Epithelial cell of proximal tubule (primary cell): ENCODE measurements around the gene PLD1. TPM values are rescaled to one million over a fixed set of nuclear protein-coding genes. Genes with fewer than 3 reads are reported as not detected.
"Not testable (repeated sequence)": the region's sequence is repeated elsewhere in the genome, so short reads cannot be mapped to it uniquely, and the experiment has no call there.

Source experiments
- DNase-seq: peaks from one replicate; pipeline ENCODE4 v3.0.0-alpha.2; 2011; ENCODE audit warnings: low read depth
- H3K4me3 ChIP-seq: 2 replicates; pipeline ENCODE4 v1.5.1; 2011; ENCODE audit warnings: low read depth, mild to moderate bottlenecking, low read length
- CTCF ChIP-seq: conservative IDR thresholded peaks from 2 replicates; pipeline ENCODE4 v1.5.1; 2012; ENCODE audit warnings: low read depth, mild to moderate bottlenecking, low read length
- total RNA-seq: library from RNA; depleted of rRNA; stranded (reverse); fragments of >200 nt; gene quantifications from 2 replicates; pipeline ENCODE4 v1.2.3, GENCODE V29; 2015

The PLD1 gene
- total RNA-seq, 1 donor from 2014 or later = 5.1 TPM

GRCh38 chr3:171640520-171641412, 169.5 kb downstream of the PLD1 start:
- no peak for DNase-seq
- no peak overlapping the region for H3K4me3 ChIP-seq
- TF ChIP-seq CTCF = peak; percentile 43

- no peak overlapping the region for H3K4me3 ChIP-seq
- DNase-seq = no peak
- no peak for TF ChIP-seq CTCF
Measured at GRCh38 chr3:171636666-171637065, 173.6 kb downstream of the PLD1 start.

- no peak for DNase-seq
- H3K4me3 ChIP-seq = no peak overlapping the region
- no peak for TF ChIP-seq CTCF
Measured at GRCh38 chr3:171632766-171633165, 177.5 kb downstream of the PLD1 start.

- not testable (repeated sequence) for H3K4me3 ChIP-seq, DNase-seq
Measured at GRCh38 chr3:171626799-171627198, 183.5 kb downstream of the PLD1 start.

- H3K4me3 ChIP-seq = no peak overlapping the region
- no peak for DNase-seq
- no peak for TF ChIP-seq CTCF
Measured at GRCh38 chr3:171622126-171622525, 188.2 kb downstream of the PLD1 start.

GRCh38 chr3:171620825-171621434, 189.4 kb downstream of the PLD1 start:
- no peak overlapping the region for H3K4me3 ChIP-seq
- DNase-seq = no peak
- no peak for TF ChIP-seq CTCF

- TF ChIP-seq CTCF = no peak
- H3K4me3 ChIP-seq = no peak overlapping the region
- DNase-seq = no peak
Measured at GRCh38 chr3:171616798-171617197, 193.5 kb downstream of the PLD1 start.
